HepG2 (cell line): ENCODE results near the gene TTC16. TPM values are rescaled to one million over a fixed set of nuclear protein-coding genes. Genes with fewer than 3 reads are reported as not detected.

Source experiments
- ATAC-seq: fragments of 200-7000 bp; cut with Tn5 transposase; 3 replicates; pipeline ENCODE4 v1.9.1; 2020; ENCODE audit warnings: mild to moderate bottlenecking, moderate library complexity
- BruUV-seq: library from RNA; stranded (reverse); fragments of 400-500 nt; replicated peaks from 2 replicates; lab custom pipeline; 2021; lab: Mats Ljungman, UMichigan
- CTCF ChIA-PET: fragments of 300-600 bp; formaldehyde crosslinking; extraction: SDS; loops from one replicate; lab custom pipeline; 2021; ENCODE audit warnings: low total read pairs, inconsistent platforms, low intra/inter-chr PET ratio; lab: Yijun Ruan, JAX
- POLR2A ChIA-PET: fragments of 350-600 bp; sonication (Branson Sonifier 250); formaldehyde crosslinking; loops from one replicate; lab custom pipeline; 2020; ENCODE audit warnings: antibody characterized with exemption, inconsistent platforms; lab: Yijun Ruan, JAX
- DNase-seq: peaks from one replicate; pipeline ENCODE4 v3.0.0-alpha.2; 2015; ENCODE audit warnings: low spot score
- FAIRE-seq: peaks from 3 replicates; lab custom pipeline; 2011; peaks lifted over from hg19 to GRCh38; lab: Jason Lieb, UNC
- H2AFZ ChIP-seq: one replicate; pipeline ENCODE4 v1.6.1; 2011; ENCODE audit warnings: low read length, inconsistent platforms
- H3K27ac ChIP-seq: fragments of 300-600 bp; 3 replicates; pipeline ENCODE4 v1.8.0; 2011; ENCODE audit warnings: mixed run types, mild to moderate bottlenecking, mixed read lengths, low read length, inconsistent platforms; ENCODE audit not compliant: insufficient read depth; ENCODE audit errors: extremely low read length
- H3K27me3 ChIP-seq, 2 experiments: fragments of 200-600 bp in 1 of 2; 2 replicates in 1 of 2; 3 replicates in 1 of 2; pipeline versions ENCODE4 v1.6.0 to v1.8.0; 2011; ENCODE audit warnings: low read length in 2 of 2, mild to moderate bottlenecking in 2 of 2, moderate library complexity in 2 of 2, inconsistent platforms in 1 of 2; ENCODE audit not compliant: insufficient read depth in 2 of 2, control insufficient read depth in 1 of 2
- H3K36me3 ChIP-seq, 2 experiments: fragments of 200-600 bp in 1 of 2; replicated peaks in 1 of 2; 2 replicates in 1 of 2; 3 replicates in 1 of 2; pipeline versions ENCODE4 v1.5.1 to v1.8.0; 2011; ENCODE audit warnings: low read length in 2 of 2, inconsistent platforms in 1 of 2; ENCODE audit not compliant: insufficient read depth in 2 of 2, control insufficient read depth in 1 of 2
- H3K4me1 ChIP-seq: 2 replicates; pipeline ENCODE4 v1.5.1; 2012; ENCODE audit warnings: low read length, inconsistent platforms; ENCODE audit not compliant: insufficient read depth
- H3K4me2 ChIP-seq: 2 replicates; pipeline ENCODE4 v1.6.0; 2011; ENCODE audit warnings: low read depth, low read length, inconsistent platforms
- H3K4me3 ChIP-seq, 3 experiments: fragments of 200-600 bp in 1 of 3; sonication (generic), shearing (Covaris generic) in 1 of 3; replicated peaks in 1 of 3; 2 replicates each; pipeline ENCODE4 v1.5.1; 2011 to 2016; ENCODE audit warnings: low read length in 3 of 3, inconsistent platforms in 2 of 3, low read depth in 2 of 3, mild to moderate bottlenecking in 2 of 3, control low read depth in 1 of 3, mixed read lengths in 1 of 3; ENCODE audit not compliant: insufficient read depth in 1 of 3
- H3K79me2 ChIP-seq: one replicate; pipeline ENCODE4 v1.6.1; 2011; ENCODE audit warnings: low read length, inconsistent platforms; ENCODE audit not compliant: insufficient read depth
- H3K9ac ChIP-seq: 2 replicates; pipeline ENCODE4 v1.6.0; 2011; ENCODE audit warnings: mild to moderate bottlenecking, low read depth, low read length, inconsistent platforms; ENCODE audit not compliant: insufficient read depth
- H3K9me3 ChIP-seq: 2 replicates; pipeline ENCODE4 v1.5.1; 2012; ENCODE audit warnings: mild to moderate bottlenecking, low read length
- H4K20me1 ChIP-seq: 2 replicates; pipeline ENCODE4 v1.6.0; 2011; ENCODE audit warnings: inconsistent platforms, mild to moderate bottlenecking, low read length, moderate library complexity; ENCODE audit not compliant: insufficient read depth
- BHLHE40 ChIP-seq: IDR thresholded peaks from 2 replicates; pipeline ENCODE4 v1.6.1; 2011; ENCODE audit warnings: low read length, improper control_type of control experiment
- CBX2 ChIP-seq, 2 experiments: fragments of 200-600 bp in 1 of 2; sonication (generic); formaldehyde crosslinking in 1 of 2; IDR thresholded peaks; 2 replicates each; pipeline versions ENCODE4 v1.7.0 to v1.8.1; 2018 to 2022; ENCODE audit warnings: low read depth in 2 of 2, low read length in 1 of 2, mild to moderate bottlenecking in 1 of 2, missing genetic modification reagents in 1 of 2
- FLYWCH1 ChIP-seq: sonication (generic); formaldehyde crosslinking; IDR thresholded peaks from 2 replicates; pipeline ENCODE4 v1.8.1; 2023; ENCODE audit warnings: mild to moderate bottlenecking, missing genetic modification reagents
- GZF1 ChIP-seq: sonication (generic); formaldehyde crosslinking; IDR thresholded peaks from 2 replicates; pipeline ENCODE4 v1.5.1; 2020; ENCODE audit warnings: mild to moderate bottlenecking, missing genetic modification reagents
- HDAC2 ChIP-seq: sonication (generic); formaldehyde crosslinking; IDR thresholded peaks from 2 replicates; pipeline ENCODE4 v1.4.0; 2020; ENCODE audit warnings: missing genetic modification reagents
- SPEN ChIP-seq: sonication (generic); formaldehyde crosslinking; IDR thresholded peaks from 2 replicates; pipeline ENCODE4 v1.5.1; 2020; ENCODE audit warnings: low read depth, mild to moderate bottlenecking, missing genetic modification reagents
- ZBTB7B ChIP-seq: sonication (generic); formaldehyde crosslinking; IDR thresholded peaks from 2 replicates; pipeline ENCODE4 v1.4.0; 2020; ENCODE audit warnings: missing genetic modification reagents
- WGBS: methylation state at CpG from one replicate; pipeline ENCODE4 v1.1.6; 2017; ENCODE audit warnings: low lambda C conversion rate; 5-methylcytosine and 5-hydroxymethylcytosine counted together
- in situ Hi-C: cut with HindIII; loops from 2 replicates; pipeline ENCODE4 v1.10.0; 2017; ENCODE audit warnings: low pct_unique_long_range_greater_than_20kb; ENCODE audit not compliant: extremely low pct_ligation_motif_present
- intact Hi-C: fragments of 100-400 bp; cut with micrococcal nuclease; formaldehyde crosslinking; loops from one replicate; pipeline ENCODE4 v1.10.0; 2022; ENCODE audit not compliant: unreplicated experiment
- polyA plus RNA-seq, 8 experiments: library from polyadenylated mRNA; depleted of rRNA in 3 of 8; stranded (reverse) in 7 of 8; unstranded in 1 of 8; fragments of >200 nt; fragmentation: Illumina TruSeq in 4 of 8; extraction: Trizol in 4 of 8; gene quantifications; 2 replicates each; pipeline versions ENCODE4 v1.2.1 to v1.2.3, GENCODE V29; 2011 to 2016; ENCODE audit warnings: low read depth in 4 of 8, missing spikeins in 1 of 8, mixed read lengths in 1 of 8; ENCODE audit not compliant: insufficient read depth in 1 of 8
- total RNA-seq, 5 experiments: library from RNA; depleted of rRNA; stranded (reverse); fragments of >200 nt; fragmentation: Illumina TruSeq; extraction: Trizol; gene quantifications; 2 replicates each; pipeline ENCODE4 v1.2.3, GENCODE V29; 2016; ENCODE audit warnings: low read depth in 1 of 5
- TF ChIP-seq, protein P1 (sequence below): sonication (generic); formaldehyde crosslinking; conservative IDR thresholded peaks from 2 replicates; pipeline ENCODE4 v1.8.0; 2022; ENCODE audit warnings: missing genetic modification reagents
- TF ChIP-seq, protein P2 (sequence below): fragments of 450-650 bp; IDR thresholded peaks from 2 replicates; pipeline ENCODE4 v1.6.1; 2016
- TF ChIP-seq, protein P3 (sequence below): sonication (generic); formaldehyde crosslinking; conservative IDR thresholded peaks from 2 replicates; pipeline ENCODE4 v1.4.0; 2020; ENCODE audit warnings: missing genetic modification reagents
- TF ChIP-seq, protein P4 (sequence below): sonication (generic); formaldehyde crosslinking; IDR thresholded peaks from 2 replicates; pipeline ENCODE4 v1.4.0; 2020; ENCODE audit warnings: missing genetic modification reagents, borderline replicate concordance
- TF ChIP-seq, protein P5 (sequence below): sonication (generic); formaldehyde crosslinking; IDR thresholded peaks from 2 replicates; pipeline ENCODE4 v1.4.0; 2020; ENCODE audit warnings: mild to moderate bottlenecking, missing genetic modification reagents

Gene TTC16
- total and polyA plus RNA-seq, 2 of the 13 experiments (the other 11 are each of a cell fraction or from before 2014, with no cell fraction given), result not detected

DNA sequence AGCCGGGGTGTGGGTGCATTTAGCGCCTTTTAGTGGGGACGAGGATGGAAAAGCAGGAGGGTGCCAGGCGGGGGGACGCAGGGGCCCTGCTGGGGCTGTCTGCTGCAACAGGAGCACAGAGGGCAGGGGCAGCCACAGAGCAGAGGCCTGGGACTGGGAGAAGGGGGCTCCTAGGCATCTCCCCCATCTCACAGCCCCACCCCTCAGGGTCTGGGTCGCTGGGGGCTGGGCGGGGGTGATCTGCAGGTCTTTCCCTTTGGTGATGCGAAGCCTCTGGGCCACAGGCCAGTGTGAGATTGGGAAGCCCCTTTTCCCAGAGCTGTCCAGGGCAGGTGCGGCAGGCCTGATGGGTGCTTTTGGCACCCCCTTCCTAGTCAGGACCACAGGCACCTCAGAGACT is 14.4 kb downstream of the TTC16 start (continued):
- TF ChIP-seq, protein P1, sequence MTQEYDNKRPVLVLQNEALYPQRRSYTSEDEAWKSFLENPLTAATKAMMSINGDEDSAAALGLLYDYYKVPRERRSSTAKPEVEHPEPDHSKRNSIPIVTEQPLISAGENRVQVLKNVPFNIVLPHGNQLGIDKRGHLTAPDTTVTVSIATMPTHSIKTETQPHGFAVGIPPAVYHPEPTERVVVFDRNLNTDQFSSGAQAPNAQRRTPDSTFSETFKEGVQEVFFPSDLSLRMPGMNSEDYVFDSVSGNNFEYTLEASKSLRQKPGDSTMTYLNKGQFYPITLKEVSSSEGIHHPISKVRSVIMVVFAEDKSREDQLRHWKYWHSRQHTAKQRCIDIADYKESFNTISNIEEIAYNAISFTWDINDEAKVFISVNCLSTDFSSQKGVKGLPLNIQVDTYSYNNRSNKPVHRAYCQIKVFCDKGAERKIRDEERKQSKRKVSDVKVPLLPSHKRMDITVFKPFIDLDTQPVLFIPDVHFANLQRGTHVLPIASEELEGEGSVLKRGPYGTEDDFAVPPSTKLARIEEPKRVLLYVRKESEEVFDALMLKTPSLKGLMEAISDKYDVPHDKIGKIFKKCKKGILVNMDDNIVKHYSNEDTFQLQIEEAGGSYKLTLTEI (CRISPR knock-in tag), result no peak
- TF ChIP-seq, protein P2, sequence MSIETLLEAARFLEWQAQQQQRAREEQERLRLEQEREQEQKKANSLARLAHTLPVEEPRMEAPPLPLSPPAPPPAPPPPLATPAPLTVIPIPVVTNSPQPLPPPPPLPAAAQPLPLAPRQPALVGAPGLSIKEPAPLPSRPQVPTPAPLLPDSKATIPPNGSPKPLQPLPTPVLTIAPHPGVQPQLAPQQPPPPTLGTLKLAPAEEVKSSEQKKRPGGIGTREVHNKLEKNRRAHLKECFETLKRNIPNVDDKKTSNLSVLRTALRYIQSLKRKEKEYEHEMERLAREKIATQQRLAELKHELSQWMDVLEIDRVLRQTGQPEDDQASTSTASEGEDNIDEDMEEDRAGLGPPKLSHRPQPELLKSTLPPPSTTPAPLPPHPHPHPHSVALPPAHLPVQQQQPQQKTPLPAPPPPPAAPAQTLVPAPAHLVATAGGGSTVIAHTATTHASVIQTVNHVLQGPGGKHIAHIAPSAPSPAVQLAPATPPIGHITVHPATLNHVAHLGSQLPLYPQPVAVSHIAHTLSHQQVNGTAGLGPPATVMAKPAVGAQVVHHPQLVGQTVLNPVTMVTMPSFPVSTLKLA, result no peak
- TF ChIP-seq, protein P3, sequence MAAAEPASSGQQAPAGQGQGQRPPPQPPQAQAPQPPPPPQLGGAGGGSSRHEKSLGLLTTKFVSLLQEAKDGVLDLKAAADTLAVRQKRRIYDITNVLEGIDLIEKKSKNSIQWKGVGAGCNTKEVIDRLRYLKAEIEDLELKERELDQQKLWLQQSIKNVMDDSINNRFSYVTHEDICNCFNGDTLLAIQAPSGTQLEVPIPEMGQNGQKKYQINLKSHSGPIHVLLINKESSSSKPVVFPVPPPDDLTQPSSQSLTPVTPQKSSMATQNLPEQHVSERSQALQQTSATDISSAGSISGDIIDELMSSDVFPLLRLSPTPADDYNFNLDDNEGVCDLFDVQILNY (CRISPR knock-in tag), result no peak
- no peak for TF ChIP-seq CBX2 (IDR thresholded peaks at IDR 0.05; ENCODE audit: low read depth, low read length)
- no peak for TF ChIP-seq CBX2 (CRISPR knock-in tag; IDR thresholded peaks at IDR 0.05; ENCODE audit: low read depth)
- TF ChIP-seq BHLHE40, result no peak
- no peak for TF ChIP-seq SPEN (CRISPR knock-in tag)

DNA sequence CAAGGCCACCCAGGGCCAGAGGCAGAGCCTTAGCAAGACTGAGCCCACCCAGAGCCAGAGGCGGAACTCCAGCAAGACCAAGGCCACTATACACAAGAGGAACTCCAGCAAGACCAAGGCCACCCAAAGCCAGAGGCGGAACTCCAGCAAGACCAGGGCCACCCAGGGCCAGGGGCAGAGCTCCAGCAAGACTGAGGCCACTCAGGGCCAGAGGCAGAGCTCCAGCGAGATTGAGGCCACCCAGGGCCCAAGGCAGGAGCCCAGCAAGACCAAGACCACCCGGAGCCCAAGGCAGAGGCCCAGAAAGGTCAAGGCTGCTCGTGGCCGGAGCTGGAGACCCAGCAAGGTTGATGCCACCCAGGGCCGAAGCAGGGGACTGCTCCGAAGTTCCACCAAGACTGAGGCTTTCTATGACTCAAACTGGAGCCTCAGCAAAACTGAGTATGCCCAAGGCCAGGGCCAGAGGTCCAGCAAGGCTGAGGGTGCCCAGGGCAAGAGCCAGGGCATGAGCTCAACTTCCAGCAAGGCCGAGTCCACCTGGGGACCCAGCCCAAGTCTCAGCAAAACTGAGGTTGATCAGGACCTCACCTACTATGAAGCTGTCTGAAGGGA is 15.0 kb downstream of the TTC16 start:
- no peak overlapping the region for H3K4me3 ChIP-seq
- H3K9ac ChIP-seq, result no peak overlapping the region
- no peaks in the 10 kb centered on the region for H4K20me1 ChIP-seq
- in situ Hi-C loops (loop anchor here (10.0 kb wide), 1 partner anchor 226 kb away; no protein-coding TSS in a partner anchor), intact Hi-C loops (no loop called here)
- DNase-seq (no peak), ATAC-seq (no peak; the same call in 2 of the 3 replicates), FAIRE-seq (no peak)
- H3K4me1 ChIP-seq, result peaks cover 38% of the 10 kb centered on the region
- H3K79me2 ChIP-seq, result no peaks in the 10 kb centered on the region
- H3K4me2 ChIP-seq, result no peak overlapping the region
- ChIA-PET POLR2A (no interaction called here), CTCF (no interaction called here)
- no peak overlapping the region for H3K27ac ChIP-seq
- 40% methylated on average over 1 of the region's 9 CpGs for WGBS
- no TSS peak for BruUV-seq
- no peak overlapping the region for H2AFZ ChIP-seq
- no peaks in the 10 kb centered on the region for H3K9me3 ChIP-seq
- no peaks in the 10 kb centered on the region for H3K36me3 ChIP-seq
- H3K27me3 ChIP-seq, result peaks cover 0 to 2% of the 10 kb centered on the region in 2 experiments; a peak in 1 of 5 replicates
- TF ChIP-seq FLYWCH1 (CRISPR knock-in tag), result no peak
- TF ChIP-seq, protein P4, sequence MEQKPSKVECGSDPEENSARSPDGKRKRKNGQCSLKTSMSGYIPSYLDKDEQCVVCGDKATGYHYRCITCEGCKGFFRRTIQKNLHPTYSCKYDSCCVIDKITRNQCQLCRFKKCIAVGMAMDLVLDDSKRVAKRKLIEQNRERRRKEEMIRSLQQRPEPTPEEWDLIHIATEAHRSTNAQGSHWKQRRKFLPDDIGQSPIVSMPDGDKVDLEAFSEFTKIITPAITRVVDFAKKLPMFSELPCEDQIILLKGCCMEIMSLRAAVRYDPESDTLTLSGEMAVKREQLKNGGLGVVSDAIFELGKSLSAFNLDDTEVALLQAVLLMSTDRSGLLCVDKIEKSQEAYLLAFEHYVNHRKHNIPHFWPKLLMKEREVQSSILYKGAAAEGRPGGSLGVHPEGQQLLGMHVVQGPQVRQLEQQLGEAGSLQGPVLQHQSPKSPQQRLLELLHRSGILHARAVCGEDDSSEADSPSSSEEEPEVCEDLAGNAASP (CRISPR knock-in tag), result 0 out of 2 replicates have a peak, but pooled peaks have one; percentile 16
- TF ChIP-seq GZF1 (CRISPR knock-in tag), result no peak
- TF ChIP-seq, protein P5, sequence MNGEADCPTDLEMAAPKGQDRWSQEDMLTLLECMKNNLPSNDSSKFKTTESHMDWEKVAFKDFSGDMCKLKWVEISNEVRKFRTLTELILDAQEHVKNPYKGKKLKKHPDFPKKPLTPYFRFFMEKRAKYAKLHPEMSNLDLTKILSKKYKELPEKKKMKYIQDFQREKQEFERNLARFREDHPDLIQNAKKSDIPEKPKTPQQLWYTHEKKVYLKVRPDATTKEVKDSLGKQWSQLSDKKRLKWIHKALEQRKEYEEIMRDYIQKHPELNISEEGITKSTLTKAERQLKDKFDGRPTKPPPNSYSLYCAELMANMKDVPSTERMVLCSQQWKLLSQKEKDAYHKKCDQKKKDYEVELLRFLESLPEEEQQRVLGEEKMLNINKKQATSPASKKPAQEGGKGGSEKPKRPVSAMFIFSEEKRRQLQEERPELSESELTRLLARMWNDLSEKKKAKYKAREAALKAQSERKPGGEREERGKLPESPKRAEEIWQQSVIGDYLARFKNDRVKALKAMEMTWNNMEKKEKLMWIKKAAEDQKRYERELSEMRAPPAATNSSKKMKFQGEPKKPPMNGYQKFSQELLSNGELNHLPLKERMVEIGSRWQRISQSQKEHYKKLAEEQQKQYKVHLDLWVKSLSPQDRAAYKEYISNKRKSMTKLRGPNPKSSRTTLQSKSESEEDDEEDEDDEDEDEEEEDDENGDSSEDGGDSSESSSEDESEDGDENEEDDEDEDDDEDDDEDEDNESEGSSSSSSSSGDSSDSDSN (CRISPR knock-in tag), result 0 out of 2 replicates have a peak, but pooled peaks have one; percentile 18
- 0 out of 2 replicates have a peak, but pooled peaks have one; percentile 18 for TF ChIP-seq ZBTB7B (CRISPR knock-in tag)
- TF ChIP-seq HDAC2 (CRISPR knock-in tag), result peak; percentile 34; the same call in 1 of the 2 replicates
